H9 (cell line): Measurements from ENCODE around the gene RHOH. TPM values are rescaled to one million over a fixed set of nuclear protein-coding genes. Genes with fewer than 3 reads are reported as not detected.
"Not testable (repeated sequence)": the region's sequence is repeated elsewhere in the genome, so short reads cannot be mapped to it uniquely, and the experiment has no call there.

Experiments used
- DNase-seq: peaks from one replicate; pipeline ENCODE4 v3.0.0-alpha.2; 2017
- H2AFZ ChIP-seq: one replicate; pipeline ENCODE4 v1.6.1; 2013; ENCODE audit warnings: mild to moderate bottlenecking, low read length, control low read depth, moderate library complexity
- H2AK5ac ChIP-seq: 2 replicates; pipeline ENCODE4 v1.6.1; 2013; ENCODE audit warnings: low read length, control low read depth, mixed read lengths; ENCODE audit not compliant: insufficient read length
- H2BK120ac ChIP-seq: one replicate; pipeline ENCODE4 v1.6.1; 2013; ENCODE audit warnings: low read depth, mild to moderate bottlenecking, low read length, control low read depth, inconsistent platforms; ENCODE audit not compliant: poor library complexity, severe bottlenecking
- H2BK12ac ChIP-seq: 2 replicates; pipeline ENCODE4 v1.6.1; 2013; ENCODE audit warnings: low read length, control low read depth, mixed read lengths, low read depth; ENCODE audit not compliant: insufficient read length
- H2BK15ac ChIP-seq: 2 replicates; pipeline ENCODE4 v1.6.1; 2013; ENCODE audit warnings: low read depth, low read length, control low read depth
- H2BK20ac ChIP-seq: one replicate; pipeline ENCODE4 v1.6.1; 2013; ENCODE audit warnings: low read depth, mild to moderate bottlenecking, low read length, control low read depth, inconsistent platforms; ENCODE audit not compliant: poor library complexity, severe bottlenecking
- H2BK5ac ChIP-seq: 2 replicates; pipeline ENCODE4 v1.6.1; 2013; ENCODE audit warnings: low read length, control low read depth, mixed read lengths; ENCODE audit not compliant: insufficient read length
- H3K14ac ChIP-seq: 2 replicates; pipeline ENCODE4 v1.6.1; 2013; ENCODE audit warnings: low read length, control low read depth; ENCODE audit not compliant: insufficient read depth
- H3K18ac ChIP-seq: 2 replicates; pipeline ENCODE4 v1.6.1; 2013; ENCODE audit warnings: low read depth, mild to moderate bottlenecking, mixed read lengths, low read length, control low read depth; ENCODE audit not compliant: insufficient read length
- H3K23ac ChIP-seq: 2 replicates; pipeline ENCODE4 v1.6.1; 2013; ENCODE audit warnings: low read length, control low read depth, mixed read lengths, low read depth; ENCODE audit not compliant: insufficient read length
- H3K23me2 ChIP-seq: 2 replicates; pipeline ENCODE4 v1.6.1; 2013; ENCODE audit warnings: low read depth, mild to moderate bottlenecking, mixed read lengths, low read length, control low read depth; ENCODE audit not compliant: insufficient read length, poor library complexity, severe bottlenecking
- H3K27ac ChIP-seq: 2 replicates; pipeline ENCODE4 v1.5.1; 2013; ENCODE audit warnings: low read length, control low read depth, mixed read lengths, low read depth; ENCODE audit not compliant: insufficient read length
- H3K27me3 ChIP-seq: 2 replicates; pipeline ENCODE4 v1.6.1; 2013; ENCODE audit warnings: low read length, control low read depth, inconsistent platforms; ENCODE audit not compliant: insufficient read depth
- H3K4ac ChIP-seq: 2 replicates; pipeline ENCODE4 v1.6.1; 2013; ENCODE audit warnings: low read depth, mild to moderate bottlenecking, control low read depth, inconsistent platforms, low read length, moderate library complexity
- H3K4me1 ChIP-seq: 2 replicates; pipeline ENCODE4 v1.6.1; 2013; ENCODE audit warnings: low read length, control low read depth, inconsistent platforms; ENCODE audit not compliant: insufficient read depth
- H3K4me2 ChIP-seq: 2 replicates; pipeline ENCODE4 v1.6.1; 2013; ENCODE audit warnings: low read length, control low read depth, mixed read lengths; ENCODE audit not compliant: insufficient read length, insufficient read depth
- H3K56ac ChIP-seq: 2 replicates; pipeline ENCODE4 v1.6.1; 2013; ENCODE audit warnings: low read depth, mild to moderate bottlenecking, mixed read lengths, low read length, control low read depth; ENCODE audit not compliant: insufficient read length
- H3K79me1 ChIP-seq: 2 replicates; pipeline ENCODE4 v1.6.1; 2013; ENCODE audit warnings: low read depth, mild to moderate bottlenecking, moderate library complexity, low read length, control low read depth, inconsistent platforms; ENCODE audit not compliant: insufficient read depth, poor library complexity, severe bottlenecking
- H3K79me2 ChIP-seq: 2 replicates; pipeline ENCODE4 v1.6.1; 2013; ENCODE audit warnings: low read length, control low read depth, inconsistent platforms; ENCODE audit not compliant: insufficient read depth
- H3K9ac ChIP-seq: 2 replicates; pipeline ENCODE4 v1.6.1; 2013; ENCODE audit warnings: low read length, control low read depth, mixed read lengths; ENCODE audit not compliant: insufficient read length; ENCODE audit errors: extremely low read depth
- H3K9me3 ChIP-seq: one replicate; pipeline ENCODE4 v1.6.1; 2013; ENCODE audit warnings: low read depth, low read length, inconsistent platforms; ENCODE audit not compliant: control insufficient read depth
- H3T11ph ChIP-seq: one replicate; pipeline ENCODE4 v1.6.1; 2013; ENCODE audit warnings: mild to moderate bottlenecking, low read length, control low read depth, inconsistent platforms
- H4K20me1 ChIP-seq: one replicate; pipeline ENCODE4 v1.6.1; 2013; ENCODE audit not compliant: control insufficient read depth, insufficient read length, insufficient read depth
- H4K5ac ChIP-seq: 2 replicates; pipeline ENCODE4 v1.6.1; 2013; ENCODE audit warnings: low read depth, mild to moderate bottlenecking, mixed read lengths, low read length, control low read depth; ENCODE audit not compliant: insufficient read length
- H4K8ac ChIP-seq: replicated peaks from 2 replicates; pipeline ENCODE4 v1.6.1; 2013; ENCODE audit warnings: low read length, control low read depth, mixed read lengths, low read depth; ENCODE audit not compliant: insufficient read length
- H4K91ac ChIP-seq: 2 replicates; pipeline ENCODE4 v1.6.1; 2013; ENCODE audit warnings: low read depth, mild to moderate bottlenecking, moderate library complexity, mixed read lengths, low read length, control low read depth; ENCODE audit not compliant: insufficient read length
- H3K27ac Mint-ChIP-seq, 3 experiments: 2 replicates in 2 of 3; 3 replicates in 1 of 3; pipeline ENCODE4 v1.8.0; 2020 to 2021; ENCODE audit warnings: mixed read lengths in 3 of 3, mild to moderate bottlenecking in 1 of 3, moderate library complexity in 1 of 3
- H3K27me3 Mint-ChIP-seq: 2 replicates; pipeline ENCODE4 v1.8.0; 2021; ENCODE audit warnings: low read depth, mild to moderate bottlenecking, moderate library complexity, mixed read lengths
- H3K36me3 Mint-ChIP-seq, 3 experiments: 2 replicates in 2 of 3; 3 replicates in 1 of 3; pipeline ENCODE4 v1.8.0; 2020 to 2021; ENCODE audit warnings: low read depth in 3 of 3, mixed read lengths in 3 of 3; ENCODE audit not compliant: insufficient read depth in 1 of 3
- H3K4me1 Mint-ChIP-seq, 2 experiments: 2 replicates each; pipeline ENCODE4 v1.8.0; 2020; ENCODE audit warnings: mixed read lengths in 2 of 2
- H3K4me3 Mint-ChIP-seq, 2 experiments: 2 replicates in 1 of 2; 3 replicates in 1 of 2; pipeline ENCODE4 v1.8.0; 2020 to 2021; ENCODE audit warnings: mild to moderate bottlenecking in 2 of 2, mixed read lengths in 2 of 2, moderate library complexity in 1 of 2
- H3K9me3 Mint-ChIP-seq, 2 experiments: 2 replicates in 1 of 2; 3 replicates in 1 of 2; pipeline ENCODE4 v1.8.0; 2020; ENCODE audit warnings: mild to moderate bottlenecking in 2 of 2, mixed read lengths in 2 of 2, moderate library complexity in 1 of 2
- WGBS: extraction: QIAGEN DNeasy Blood & Tissue Kit; methylation state at CpG from one replicate; pipeline ENCODE4 v1.1.7; 2013; ENCODE audit warnings: missing lambda C conversion rate, low lambda C conversion rate, mixed read lengths; ENCODE audit not compliant: insufficient read length; ENCODE audit errors: extremely low coverage; 5-methylcytosine and 5-hydroxymethylcytosine counted together
- total RNA-seq: library from RNA; stranded (reverse); gene quantifications from 2 replicates; pipeline ENCODE4 v1.2.1, GENCODE V29; 2021
- TF ChIP-seq, protein P1 (sequence below): fragments of 200-600 bp; sonication (generic); conservative IDR thresholded peaks from 3 replicates; pipeline ENCODE4 v1.8.0; 2021; ENCODE audit warnings: antibody characterized with exemption, mild to moderate bottlenecking

The RHOH gene
- total RNA-seq, 1 experiment from 2014 or later, result 7.1 TPM

DNA sequence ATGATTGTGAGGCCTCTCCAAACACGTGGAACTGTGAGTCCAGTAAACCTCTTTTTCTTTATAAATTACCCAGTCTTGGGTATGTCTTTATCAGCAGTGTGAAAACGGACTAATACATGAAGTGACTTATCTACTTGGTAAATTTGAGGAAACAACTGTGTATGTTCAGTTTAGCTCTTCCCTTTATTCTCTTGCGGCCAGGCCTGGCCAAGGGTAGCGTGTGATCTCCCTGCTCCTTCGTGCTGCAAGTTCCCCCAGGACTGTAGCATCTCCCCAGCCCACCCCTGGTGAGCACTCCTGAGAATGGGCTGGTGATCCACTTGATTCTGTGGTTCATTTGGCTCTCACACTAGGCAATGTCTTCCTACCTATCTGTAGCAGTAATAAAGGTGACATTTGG is 85.1 kb downstream of the RHOH start:
- no peak overlapping the region for H3K18ac ChIP-seq
- no peak overlapping the region for H3T11ph ChIP-seq
- H3K4me2 ChIP-seq, result no peak overlapping the region
- H3K23me2 ChIP-seq, result no peaks in the 10 kb centered on the region
- H3K4ac ChIP-seq, result no peak overlapping the region
- WGBS, result no CpG with 5 or more reads among the region's 5 CpGs
- H3K79me1 ChIP-seq, result no peaks in the 10 kb centered on the region
- no peak for DNase-seq
- no peaks in the 10 kb centered on the region for H3K27me3 ChIP-seq
- H3K4me1 ChIP-seq, result no peaks in the 10 kb centered on the region
- H2BK5ac ChIP-seq, result no peak overlapping the region
- H3K9me3 Mint-ChIP-seq, result peaks cover 0 to 2% of the 10 kb centered on the region in 2 experiments; a peak in 1 of 5 replicates
- no peak overlapping the region for H3K4me3 Mint-ChIP-seq
- H2AK5ac ChIP-seq, result no peak overlapping the region
- no peak overlapping the region for H3K14ac ChIP-seq
- peaks cover 6 to 9% of the 10 kb centered on the region in 2 experiments for H3K4me1 Mint-ChIP-seq
- no peak overlapping the region for H4K5ac ChIP-seq
- H3K23ac ChIP-seq, result no peak overlapping the region
- no peak overlapping the region for H3K27ac Mint-ChIP-seq
- TF ChIP-seq, protein P1, sequence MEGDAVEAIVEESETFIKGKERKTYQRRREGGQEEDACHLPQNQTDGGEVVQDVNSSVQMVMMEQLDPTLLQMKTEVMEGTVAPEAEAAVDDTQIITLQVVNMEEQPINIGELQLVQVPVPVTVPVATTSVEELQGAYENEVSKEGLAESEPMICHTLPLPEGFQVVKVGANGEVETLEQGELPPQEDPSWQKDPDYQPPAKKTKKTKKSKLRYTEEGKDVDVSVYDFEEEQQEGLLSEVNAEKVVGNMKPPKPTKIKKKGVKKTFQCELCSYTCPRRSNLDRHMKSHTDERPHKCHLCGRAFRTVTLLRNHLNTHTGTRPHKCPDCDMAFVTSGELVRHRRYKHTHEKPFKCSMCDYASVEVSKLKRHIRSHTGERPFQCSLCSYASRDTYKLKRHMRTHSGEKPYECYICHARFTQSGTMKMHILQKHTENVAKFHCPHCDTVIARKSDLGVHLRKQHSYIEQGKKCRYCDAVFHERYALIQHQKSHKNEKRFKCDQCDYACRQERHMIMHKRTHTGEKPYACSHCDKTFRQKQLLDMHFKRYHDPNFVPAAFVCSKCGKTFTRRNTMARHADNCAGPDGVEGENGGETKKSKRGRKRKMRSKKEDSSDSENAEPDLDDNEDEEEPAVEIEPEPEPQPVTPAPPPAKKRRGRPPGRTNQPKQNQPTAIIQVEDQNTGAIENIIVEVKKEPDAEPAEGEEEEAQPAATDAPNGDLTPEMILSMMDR, result no peak
- H3K56ac ChIP-seq, result no peak overlapping the region
- H2BK20ac ChIP-seq, result no peak overlapping the region
- H3K27me3 Mint-ChIP-seq, result peaks cover 2% of the 10 kb centered on the region
- no peaks in the 10 kb centered on the region for H4K20me1 ChIP-seq
- H4K8ac ChIP-seq, result no peak overlapping the region
- no peak overlapping the region for H2AFZ ChIP-seq
- H3K9me3 ChIP-seq, result no peaks in the 10 kb centered on the region
- H3K79me2 ChIP-seq, result no peaks in the 10 kb centered on the region
- H3K27ac ChIP-seq, result no peak overlapping the region
- no peaks in the 10 kb centered on the region; a peak in 1 of 7 replicates for H3K36me3 Mint-ChIP-seq
- no peak overlapping the region for H3K9ac ChIP-seq
- no peak overlapping the region for H2BK120ac ChIP-seq
- no peak overlapping the region for H2BK12ac ChIP-seq
- H4K91ac ChIP-seq, result no peak overlapping the region
- H2BK15ac ChIP-seq, result no peak overlapping the region

DNA sequence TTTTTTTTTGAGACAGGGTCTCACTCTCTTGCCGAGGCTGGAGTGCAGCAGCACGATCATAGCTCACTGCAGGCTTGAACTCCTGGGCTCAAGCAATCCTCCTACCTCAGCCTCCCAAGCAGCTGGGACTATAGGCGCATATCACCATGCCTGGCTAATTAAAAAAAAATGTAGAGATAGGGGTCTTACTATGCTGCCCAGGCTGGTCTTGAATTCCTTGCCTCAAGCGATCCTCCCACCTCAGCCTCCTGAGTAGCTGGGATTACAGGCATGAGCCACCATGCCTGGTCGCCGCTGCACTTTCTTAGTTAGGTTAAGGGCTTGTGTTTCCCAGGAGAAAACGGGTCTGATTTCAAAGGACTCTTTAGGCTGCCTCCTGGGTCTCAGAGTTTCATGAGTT is 86.0 kb downstream of the RHOH start:
- DNase-seq, H3T11ph ChIP-seq, H4K8ac ChIP-seq, H3K27me3 Mint-ChIP-seq, H3K27me3 ChIP-seq, H4K5ac ChIP-seq, H3K14ac ChIP-seq, H3K36me3 Mint-ChIP-seq, H3K18ac ChIP-seq, H2BK20ac ChIP-seq, H3K4ac ChIP-seq, H3K27ac Mint-ChIP-seq, H2AFZ ChIP-seq, H2BK120ac ChIP-seq, H2BK15ac ChIP-seq, H3K4me2 ChIP-seq, H3K23ac ChIP-seq, H3K9me3 Mint-ChIP-seq, H3K4me1 ChIP-seq, H3K23me2 ChIP-seq, H3K79me2 ChIP-seq, H3K9me3 ChIP-seq, H3K4me1 Mint-ChIP-seq, H3K56ac ChIP-seq, H4K20me1 ChIP-seq, H3K27ac ChIP-seq, H3K9ac ChIP-seq, H4K91ac ChIP-seq, H3K79me1 ChIP-seq, H3K4me3 Mint-ChIP-seq, H2BK12ac ChIP-seq, H2BK5ac ChIP-seq, H2AK5ac ChIP-seq: not testable (repeated sequence)
- WGBS, result no CpG with 5 or more reads among the region's 7 CpGs
